HG02610 (cell line): ENCODE results near the gene CFC1B.
"Not testable (repeated sequence)": the region's sequence is repeated elsewhere in the genome, so short reads cannot be mapped to it uniquely, and the experiment has no call there.

Source experiments
- ATAC-seq: cut with Tn5 transposase; IDR thresholded peaks from one replicate; pipeline ENCODE4 v1.9.1; 2021; ENCODE audit warnings: mild to moderate bottlenecking, moderate library complexity; ENCODE audit not compliant: unreplicated experiment

CFC1B gene

GRCh38 chr2:130520992-130521391 is at the start of gene CFC1B:
Gene CFC1B (plus strand): TSS chr2:130521222. CDS start chr2:130521485, 263 bp downstream.
- ATAC-seq = not testable (repeated sequence)

- ATAC-seq = not testable (repeated sequence)
Observed at GRCh38 chr2:130491073-130491472, 29.9 kb upstream of the CFC1B start.

- ATAC-seq = not testable (repeated sequence)
Observed at GRCh38 chr2:130509228-130509627, 11.8 kb upstream of the CFC1B start, which contains the start of gene POTEI. Gene POTEI (minus strand): TSS chr2:130509328. CDS start chr2:130509235, 93 bp downstream.

- ATAC-seq = not testable (repeated sequence)
Observed at GRCh38 chr2:130510807-130511746, 9.9 kb upstream of the CFC1B start.

GRCh38 chr2:130511747-130512451 is 9.1 kb upstream of the CFC1B start:
- not testable (repeated sequence) for ATAC-seq

- not testable (repeated sequence) for ATAC-seq
Observed at GRCh38 chr2:130518516-130519106, 2.4 kb upstream of the CFC1B start.

- not testable (repeated sequence) for ATAC-seq
Observed at GRCh38 chr2:130522390-130522789, 1.4 kb downstream of the CFC1B start.

GRCh38 chr2:130527365-130527967 is 6.4 kb downstream of the CFC1B start:
- not testable (repeated sequence) for ATAC-seq

GRCh38 chr2:130529545-130529944 is 8.5 kb downstream of the CFC1B start:
- ATAC-seq = not testable (repeated sequence)

- not testable (repeated sequence) for ATAC-seq
Observed at GRCh38 chr2:130530212-130530611, 9.2 kb downstream of the CFC1B start.

GRCh38 chr2:130531225-130531624 is 10.2 kb downstream of the CFC1B start:
- peak; percentile 89 for ATAC-seq

- ATAC-seq = not testable (repeated sequence)
Observed at GRCh38 chr2:130531672-130532071, 10.7 kb downstream of the CFC1B start.

GRCh38 chr2:130536654-130537053 is 15.6 kb downstream of the CFC1B start:
- ATAC-seq = not testable (repeated sequence)

GRCh38 chr2:130538271-130538670 is 17.2 kb downstream of the CFC1B start:
- not testable (repeated sequence) for ATAC-seq

- not testable (repeated sequence) for ATAC-seq
Observed at GRCh38 chr2:130542789-130543188, 21.8 kb downstream of the CFC1B start.

GRCh38 chr2:130543785-130544528 is 22.9 kb downstream of the CFC1B start:
- ATAC-seq = not testable (repeated sequence)

GRCh38 chr2:130544978-130545377 is 24.0 kb downstream of the CFC1B start:
- ATAC-seq = not testable (repeated sequence)

GRCh38 chr2:130548418-130548817 is 27.4 kb downstream of the CFC1B start:
- not testable (repeated sequence) for ATAC-seq

- not testable (repeated sequence) for ATAC-seq
Observed at GRCh38 chr2:130549475-130549874, 28.5 kb downstream of the CFC1B start.

GRCh38 chr2:130554178-130554577 is 33.2 kb downstream of the CFC1B start:
- not testable (repeated sequence) for ATAC-seq
